ENCODE measurements around the gene SETBP1. TPM values are rescaled to one million over a fixed set of nuclear protein-coding genes. Genes with fewer than 3 reads are reported as not detected.

The SETBP1 gene
- total RNA-seq, 1 experiment from 2014 or later = 14.0 TPM

DNA sequence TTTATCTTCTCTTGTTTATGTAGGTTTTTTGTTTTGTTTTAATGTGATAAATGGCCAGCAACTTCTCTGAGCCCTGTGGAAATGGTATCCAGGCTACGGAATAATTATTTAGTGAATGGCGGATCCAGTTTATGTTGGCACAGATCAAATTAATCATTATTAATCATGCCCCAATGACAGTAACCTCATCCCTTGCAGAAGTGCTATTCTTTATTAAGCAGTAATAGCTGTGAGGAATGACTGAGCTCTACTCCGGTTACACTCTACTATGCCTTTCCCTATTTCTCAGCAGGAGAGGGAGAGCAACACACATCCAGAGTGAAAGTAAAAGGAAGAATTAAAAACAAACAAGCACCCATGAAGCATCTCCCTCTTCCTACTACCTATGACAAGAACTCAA, 84.8 kb downstream of the SETBP1 start:
- H3K27me3 ChIP-seq (replicated peaks; ENCODE audit: insufficient read depth, low read depth, low read length, poor library complexity) = no peaks in the 10 kb centered on the region
- TF ChIP-seq EZH2 (IDR thresholded peaks at IDR 0.05; ENCODE audit: borderline replicate concordance, low read depth, low read length, poor library complexity, severe bottlenecking) = no peak
- TF ChIP-seq, protein P1, sequence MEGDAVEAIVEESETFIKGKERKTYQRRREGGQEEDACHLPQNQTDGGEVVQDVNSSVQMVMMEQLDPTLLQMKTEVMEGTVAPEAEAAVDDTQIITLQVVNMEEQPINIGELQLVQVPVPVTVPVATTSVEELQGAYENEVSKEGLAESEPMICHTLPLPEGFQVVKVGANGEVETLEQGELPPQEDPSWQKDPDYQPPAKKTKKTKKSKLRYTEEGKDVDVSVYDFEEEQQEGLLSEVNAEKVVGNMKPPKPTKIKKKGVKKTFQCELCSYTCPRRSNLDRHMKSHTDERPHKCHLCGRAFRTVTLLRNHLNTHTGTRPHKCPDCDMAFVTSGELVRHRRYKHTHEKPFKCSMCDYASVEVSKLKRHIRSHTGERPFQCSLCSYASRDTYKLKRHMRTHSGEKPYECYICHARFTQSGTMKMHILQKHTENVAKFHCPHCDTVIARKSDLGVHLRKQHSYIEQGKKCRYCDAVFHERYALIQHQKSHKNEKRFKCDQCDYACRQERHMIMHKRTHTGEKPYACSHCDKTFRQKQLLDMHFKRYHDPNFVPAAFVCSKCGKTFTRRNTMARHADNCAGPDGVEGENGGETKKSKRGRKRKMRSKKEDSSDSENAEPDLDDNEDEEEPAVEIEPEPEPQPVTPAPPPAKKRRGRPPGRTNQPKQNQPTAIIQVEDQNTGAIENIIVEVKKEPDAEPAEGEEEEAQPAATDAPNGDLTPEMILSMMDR (conservative IDR thresholded peaks at IDR 0.05; ENCODE audit: low read depth, low read length) = no peak
- CTCF ChIA-PET = no interaction called here
- no TSS peak for BruUV-seq (replicated peaks)
- H3K36me3 ChIP-seq (ENCODE audit: insufficient read depth, low read length, poor library complexity, severe bottlenecking) = no peaks in the 10 kb centered on the region
- POLR2A ChIA-PET (ENCODE audit: low non-redundant PET) = no interaction called here
- intact Hi-C loops (cut with micrococcal nuclease; ENCODE audit: unreplicated experiment) = no loop called here
- no peak overlapping the region for H3K4me3 ChIP-seq (ENCODE audit: low read depth, low read length, poor library complexity, severe bottlenecking)
- no peaks in the 10 kb centered on the region for H3K4me1 ChIP-seq (ENCODE audit: insufficient read depth, low read length, poor library complexity, severe bottlenecking)
- H3K27ac ChIP-seq (ENCODE audit: low read depth, low read length, poor library complexity, severe bottlenecking) = no peak overlapping the region
- no peaks in the 10 kb centered on the region for H3K9me3 ChIP-seq (ENCODE audit: low read depth, low read length, poor library complexity, severe bottlenecking)
- no peak for DNase-seq (ENCODE audit: low spot score)

GRCh38 chr18:44766450-44766849, 85.8 kb downstream of the SETBP1 start:
- TF ChIP-seq EZH2 (IDR thresholded peaks at IDR 0.05; ENCODE audit: borderline replicate concordance, low read depth, low read length, poor library complexity, severe bottlenecking) = no peak
- TF ChIP-seq, protein P1 (conservative IDR thresholded peaks at IDR 0.05; ENCODE audit: low read depth, low read length) = no peak
- ChIA-PET POLR2A (ENCODE audit: low non-redundant PET) (interaction anchor here (0.6 kb wide), 1 partner anchor 992 kb away, joined by 5 read pairs; no protein-coding TSS in a partner anchor), CTCF (no interaction called here)
- Histone ChIP-seq H3K36me3 (ENCODE audit: insufficient read depth, low read length, poor library complexity, severe bottlenecking) (no peaks in the 10 kb centered on the region), H3K27me3 (replicated peaks; ENCODE audit: insufficient read depth, low read depth, low read length, poor library complexity) (no peaks in the 10 kb centered on the region), H3K4me1 (ENCODE audit: insufficient read depth, low read length, poor library complexity, severe bottlenecking) (no peaks in the 10 kb centered on the region), H3K9me3 (ENCODE audit: low read depth, low read length, poor library complexity, severe bottlenecking) (no peaks in the 10 kb centered on the region), H3K4me3 (ENCODE audit: low read depth, low read length, poor library complexity, severe bottlenecking) (no peak overlapping the region), H3K27ac (ENCODE audit: low read depth, low read length, poor library complexity, severe bottlenecking) (no peak overlapping the region)
- intact Hi-C loops (cut with micrococcal nuclease; ENCODE audit: unreplicated experiment) = no loop called here
- BruUV-seq (replicated peaks) = no TSS peak
- DNase-seq (ENCODE audit: low spot score) = no peak

DNA sequence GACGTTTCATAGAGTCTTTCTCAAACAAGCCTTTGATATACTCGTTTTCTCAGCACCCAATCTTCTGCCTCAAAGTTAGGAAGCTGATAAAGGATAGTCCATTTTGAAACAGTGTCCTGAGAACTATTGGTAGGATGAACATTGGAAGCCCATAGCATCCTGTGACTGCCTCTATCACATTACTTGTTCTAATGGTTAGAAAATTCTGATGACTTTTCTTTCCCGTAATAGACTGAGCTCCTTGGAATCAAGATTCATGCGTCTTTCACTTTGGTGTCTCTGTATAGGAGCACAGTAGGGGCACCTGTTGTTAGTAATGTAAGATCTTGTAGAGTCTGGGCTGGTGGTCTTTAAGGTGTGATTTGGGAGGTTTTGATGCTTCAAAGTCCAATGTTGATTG, 87.1 kb downstream of the SETBP1 start:
- Histone ChIP-seq H3K4me1 (ENCODE audit: insufficient read depth, low read length, poor library complexity, severe bottlenecking) (no peaks in the 10 kb centered on the region), H3K36me3 (ENCODE audit: insufficient read depth, low read length, poor library complexity, severe bottlenecking) (no peaks in the 10 kb centered on the region), H3K9me3 (ENCODE audit: low read depth, low read length, poor library complexity, severe bottlenecking) (no peaks in the 10 kb centered on the region), H3K27ac (ENCODE audit: low read depth, low read length, poor library complexity, severe bottlenecking) (no peak overlapping the region), H3K4me3 (ENCODE audit: low read depth, low read length, poor library complexity, severe bottlenecking) (no peak overlapping the region), H3K27me3 (replicated peaks; ENCODE audit: insufficient read depth, low read depth, low read length, poor library complexity) (no peaks in the 10 kb centered on the region)
- no TSS peak for BruUV-seq (replicated peaks)
- ChIA-PET POLR2A (ENCODE audit: low non-redundant PET) (no interaction called here), CTCF (no interaction called here)
- no peak for TF ChIP-seq EZH2 (IDR thresholded peaks at IDR 0.05; ENCODE audit: borderline replicate concordance, low read depth, low read length, poor library complexity, severe bottlenecking)
- no peak for DNase-seq (ENCODE audit: low spot score)
- intact Hi-C loops (cut with micrococcal nuclease; ENCODE audit: unreplicated experiment) = no loop called here

- no peaks in the 10 kb centered on the region for H3K4me1 ChIP-seq (ENCODE audit: insufficient read depth, low read length, poor library complexity, severe bottlenecking)
Observed at GRCh38 chr18:44770641-44771040, 90.0 kb downstream of the SETBP1 start.

More at GRCh38 chr18:44770641-44771040, 90.0 kb downstream of the SETBP1 start:
- TF ChIP-seq, protein P1 (conservative IDR thresholded peaks at IDR 0.05; ENCODE audit: low read depth, low read length) = no peak
- no peak for TF ChIP-seq EZH2 (IDR thresholded peaks at IDR 0.05; ENCODE audit: borderline replicate concordance, low read depth, low read length, poor library complexity, severe bottlenecking)
- Histone ChIP-seq H3K27me3 (replicated peaks; ENCODE audit: insufficient read depth, low read depth, low read length, poor library complexity) (no peaks in the 10 kb centered on the region), H3K27ac (ENCODE audit: low read depth, low read length, poor library complexity, severe bottlenecking) (no peak overlapping the region), H3K36me3 (ENCODE audit: insufficient read depth, low read length, poor library complexity, severe bottlenecking) (no peaks in the 10 kb centered on the region), H3K9me3 (ENCODE audit: low read depth, low read length, poor library complexity, severe bottlenecking) (no peaks in the 10 kb centered on the region), H3K4me3 (ENCODE audit: low read depth, low read length, poor library complexity, severe bottlenecking) (no peak overlapping the region)
- ChIA-PET POLR2A (ENCODE audit: low non-redundant PET) (no interaction called here), CTCF (no interaction called here)
- intact Hi-C loops (cut with micrococcal nuclease; ENCODE audit: unreplicated experiment) = no loop called here
- no TSS peak for BruUV-seq (replicated peaks)
- no peak for DNase-seq (ENCODE audit: low spot score)
